HG03175 (cell line): ENCODE results near the gene GALNT12.

ENCODE experiments used
- ATAC-seq: cut with Tn5 transposase; IDR thresholded peaks from one replicate; pipeline ENCODE4 v1.9.1; 2021; ENCODE audit warnings: mild to moderate bottlenecking, moderate library complexity; ENCODE audit not compliant: unreplicated experiment

Gene GALNT12

GRCh38 chr9:98877311-98877710, 69.8 kb downstream of the GALNT12 start:
- ATAC-seq: no peak

GRCh38 chr9:98879094-98879962, 71.9 kb downstream of the GALNT12 start:
- no peak for ATAC-seq

DNA sequence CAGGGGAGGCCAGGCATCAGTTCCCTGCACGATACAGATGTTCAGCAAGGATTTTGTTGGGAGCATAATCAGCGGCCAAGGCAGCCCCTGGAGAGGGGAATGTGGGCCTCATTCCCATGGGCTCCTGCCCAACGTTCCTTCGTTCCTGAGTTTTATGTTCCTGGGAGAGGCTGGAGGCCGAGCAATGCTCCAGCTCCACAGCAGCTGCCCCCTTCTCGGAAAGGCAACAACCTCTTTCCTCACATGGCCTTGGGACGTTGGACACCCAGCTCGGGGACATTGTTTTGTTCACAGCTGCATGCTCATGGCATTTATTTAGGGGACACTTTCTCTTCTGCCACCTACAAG, 72.5 kb downstream of the GALNT12 start:
- ATAC-seq: no peak

DNA sequence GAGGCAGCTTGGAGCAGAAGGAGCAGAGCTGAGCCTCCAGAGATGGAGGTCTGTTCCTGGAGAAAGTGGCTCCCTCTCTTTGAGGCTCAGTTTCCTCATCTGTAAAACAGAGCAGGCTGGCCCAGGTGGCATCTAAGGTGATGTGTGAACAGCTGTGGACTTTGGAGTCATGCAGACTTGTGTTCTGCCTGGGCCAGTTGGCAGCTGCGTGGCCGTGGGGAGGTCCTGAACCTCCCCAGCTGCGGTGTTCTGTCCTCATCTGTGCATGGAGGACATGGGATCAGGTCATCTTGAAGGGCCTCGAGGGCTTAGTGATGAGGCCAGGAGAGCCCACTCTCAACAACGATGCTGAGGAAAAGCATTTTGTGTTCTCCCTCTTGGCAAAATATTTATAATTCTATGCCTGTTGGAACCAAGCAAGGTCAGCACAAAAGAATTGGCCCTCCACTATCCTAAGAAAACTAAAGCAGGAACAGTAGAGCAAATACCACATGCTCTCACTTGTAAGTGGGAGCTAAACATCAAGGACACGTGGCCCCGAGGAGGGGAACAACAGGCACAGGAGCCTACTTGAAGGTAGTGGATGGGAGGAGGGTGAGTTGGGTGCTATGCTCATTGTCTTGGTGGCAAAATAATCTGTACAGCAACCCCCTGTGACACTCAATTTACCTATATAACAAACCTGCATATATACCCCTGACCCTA, 73.0 kb downstream of the GALNT12 start:
- ATAC-seq: no peak

DNA sequence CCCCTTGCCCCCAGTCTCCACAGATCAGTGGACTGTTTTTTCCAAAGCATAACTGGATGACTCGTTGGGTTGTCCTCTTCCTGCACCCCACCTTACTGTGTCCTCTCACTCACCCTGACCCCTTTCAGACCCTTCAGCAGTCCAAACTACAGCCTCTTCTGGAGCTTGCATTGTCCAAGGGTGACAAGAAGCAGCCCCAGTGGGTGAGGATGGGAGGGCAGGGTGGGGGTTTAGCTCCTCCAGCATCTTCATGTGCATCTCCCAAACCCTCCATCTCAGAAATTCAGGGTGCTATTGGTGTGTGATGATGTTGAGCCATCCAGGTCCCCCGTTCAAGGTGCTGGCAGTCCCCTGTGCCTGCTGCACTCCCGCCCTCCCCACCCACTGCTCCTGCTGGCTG, 73.9 kb downstream of the GALNT12 start:
- ATAC-seq: no peak

GRCh38 chr9:98881836-98882568, 74.5 kb downstream of the GALNT12 start:
- ATAC-seq: no peak

DNA sequence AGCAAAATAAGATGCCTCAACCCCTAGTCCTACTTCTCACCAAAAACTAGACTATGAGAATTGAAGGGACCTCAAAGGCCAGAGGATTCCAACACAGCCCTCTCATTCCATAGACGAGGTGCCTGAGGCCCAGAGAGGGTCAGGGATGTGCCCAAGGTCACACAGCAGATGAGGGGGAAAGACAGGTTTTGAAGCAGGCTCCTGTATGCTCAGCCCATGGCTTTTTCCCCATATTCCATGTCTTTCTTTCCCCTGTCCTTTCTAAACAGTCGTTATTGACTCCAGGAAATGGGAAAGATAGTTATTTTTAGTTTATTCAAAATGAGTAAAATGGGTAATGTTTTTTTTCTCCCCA, 75.1 kb downstream of the GALNT12 start:
- no peak for ATAC-seq

DNA sequence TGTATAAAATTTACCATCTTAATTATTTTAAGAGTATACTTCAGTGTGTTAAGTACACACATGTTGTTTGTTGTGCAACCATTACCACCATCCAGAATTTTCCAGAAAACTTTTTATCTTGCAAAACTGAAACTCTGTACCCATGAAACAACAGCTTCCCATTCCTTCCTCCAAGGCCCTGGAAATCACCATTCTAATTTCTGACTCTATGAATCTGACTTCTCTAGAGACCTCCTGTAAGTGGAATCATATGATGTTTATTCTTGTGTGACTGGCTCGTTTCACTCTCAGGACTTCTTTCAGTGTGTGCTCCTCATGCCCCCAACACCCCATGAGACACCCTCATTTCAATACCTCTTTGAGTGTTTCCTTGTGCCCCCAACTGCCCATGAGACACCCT, 75.8 kb downstream of the GALNT12 start:
- ATAC-seq: no peak

GRCh38 chr9:98884849-98885248, 77.4 kb downstream of the GALNT12 start:
- no peak for ATAC-seq

GRCh38 chr9:98885575-98886295, 78.3 kb downstream of the GALNT12 start:
- no peak for ATAC-seq

- ATAC-seq: no peak
Observed at GRCh38 chr9:98886691-98887229, 79.3 kb downstream of the GALNT12 start.

GRCh38 chr9:98887918-98888510, 80.5 kb downstream of the GALNT12 start:
- ATAC-seq: no peak

DNA sequence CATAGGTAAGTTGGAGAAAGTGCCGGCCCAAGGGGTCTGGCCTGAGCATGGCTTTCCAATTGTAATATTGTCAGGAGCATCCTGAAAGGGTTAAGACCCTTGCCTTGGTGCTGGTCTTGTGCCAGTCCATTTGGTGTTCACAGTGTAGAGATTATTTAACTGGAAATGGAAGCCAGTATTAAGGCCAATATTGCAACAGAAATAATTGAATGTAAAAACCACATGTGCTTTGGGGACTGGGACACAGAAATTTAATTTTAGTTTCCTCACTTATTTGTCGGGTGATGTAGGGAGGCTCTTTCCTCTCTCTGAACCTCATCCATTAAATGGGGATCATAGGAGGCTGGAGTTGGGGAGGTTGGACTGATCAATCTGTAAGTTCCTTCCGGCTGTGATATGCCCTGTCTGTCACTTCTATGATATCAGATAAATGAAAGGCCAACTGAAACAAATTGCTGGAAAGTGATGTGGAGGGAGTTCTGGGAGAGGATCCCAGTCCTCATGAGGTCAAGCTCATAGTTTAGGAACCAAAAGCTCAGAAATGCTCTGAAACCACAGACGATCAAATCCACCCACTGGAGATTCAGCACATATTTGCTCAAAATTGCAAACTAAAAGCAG, 81.4 kb downstream of the GALNT12 start:
- ATAC-seq: no peak

DNA sequence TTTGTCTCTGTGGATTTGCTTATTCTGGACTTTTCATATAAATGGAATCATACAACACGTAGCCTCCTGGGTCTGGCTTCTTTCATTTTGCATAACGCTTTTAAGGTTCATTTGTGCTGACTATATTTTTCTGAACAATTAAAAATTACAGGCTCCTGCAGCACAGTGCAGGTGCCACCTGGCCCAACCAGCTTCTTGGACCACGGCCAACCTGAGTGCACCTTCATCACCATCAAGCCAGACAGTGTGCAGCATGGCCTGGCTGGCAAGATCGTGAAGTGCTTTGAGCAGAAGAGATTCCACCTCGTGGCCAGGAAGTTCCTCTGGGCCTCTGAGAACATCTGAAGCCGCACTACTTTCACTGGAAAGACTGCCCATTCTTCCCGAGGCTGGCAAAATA, 82.8 kb downstream of the GALNT12 start:
- ATAC-seq: no peak

DNA sequence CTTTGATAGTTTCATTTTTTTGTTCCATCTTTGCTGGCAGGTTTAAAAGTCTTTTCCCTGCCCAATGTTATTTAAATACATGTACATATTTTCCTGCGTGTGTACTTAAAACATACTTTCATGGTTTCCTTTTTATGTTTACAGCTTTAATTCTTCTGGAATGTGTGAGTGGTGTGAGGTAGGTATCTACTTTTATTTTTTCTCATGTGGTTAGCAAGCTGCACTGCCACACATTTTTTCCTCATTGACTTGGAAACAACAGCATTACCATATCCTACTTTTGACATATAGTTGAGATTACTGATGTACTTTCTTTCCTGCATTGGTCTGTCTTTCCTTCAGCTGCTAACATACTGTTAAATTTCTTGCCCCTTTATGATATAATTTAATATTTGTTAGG, 84.8 kb downstream of the GALNT12 start:
- ATAC-seq: no peak

DNA sequence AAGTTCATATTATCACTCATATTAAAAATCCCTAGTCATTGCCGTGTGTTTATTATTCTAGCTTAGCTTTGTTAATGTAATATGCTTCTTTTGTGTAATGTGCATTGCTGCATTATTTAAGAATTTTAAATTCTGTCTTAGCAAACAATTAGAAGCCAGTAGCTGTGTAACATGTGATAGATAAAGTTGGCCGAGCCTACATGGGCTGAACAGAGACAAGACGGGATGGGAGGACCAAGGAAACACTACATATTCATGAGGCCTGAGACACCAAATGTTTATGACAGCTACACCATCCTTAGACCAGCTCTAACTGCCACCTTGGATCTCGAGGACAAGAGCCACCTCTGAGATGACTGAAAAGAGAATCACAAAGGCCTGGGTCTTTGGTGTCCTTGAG, 85.2 kb downstream of the GALNT12 start:
- no peak for ATAC-seq

- ATAC-seq: no peak
Observed at GRCh38 chr9:98894171-98894570, 86.7 kb downstream of the GALNT12 start.

- no peak for ATAC-seq
Observed at GRCh38 chr9:98894761-98895160, 87.3 kb downstream of the GALNT12 start.

- ATAC-seq: no peak
Observed at GRCh38 chr9:98896632-98897031, 89.2 kb downstream of the GALNT12 start.

DNA sequence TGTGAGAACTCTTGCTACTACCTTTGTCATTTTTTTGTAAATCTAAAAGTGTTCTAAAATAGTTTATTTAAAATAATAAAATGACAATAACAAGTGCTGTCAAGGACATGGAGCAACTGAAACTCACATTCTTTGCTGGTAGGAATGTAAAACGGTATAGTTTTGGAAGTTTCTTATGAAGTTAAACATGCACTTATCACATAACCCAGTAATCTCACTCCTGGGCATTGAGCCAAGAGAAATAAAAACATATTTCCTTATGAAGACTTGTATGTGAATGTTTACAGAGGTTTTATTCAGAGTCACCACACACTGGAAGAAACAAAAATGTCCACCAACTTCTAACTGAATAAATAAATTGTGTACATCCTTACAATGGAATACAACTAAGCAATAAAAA, 90.3 kb downstream of the GALNT12 start:
- no peak for ATAC-seq
